HG03442 (cell line): ENCODE results near the gene CECR2.

Source experiments
- ATAC-seq: cut with Tn5 transposase; IDR thresholded peaks from one replicate; pipeline ENCODE4 v1.9.1; 2021; ENCODE audit warnings: mild to moderate bottlenecking, moderate library complexity; ENCODE audit not compliant: unreplicated experiment

Gene CECR2

DNA sequence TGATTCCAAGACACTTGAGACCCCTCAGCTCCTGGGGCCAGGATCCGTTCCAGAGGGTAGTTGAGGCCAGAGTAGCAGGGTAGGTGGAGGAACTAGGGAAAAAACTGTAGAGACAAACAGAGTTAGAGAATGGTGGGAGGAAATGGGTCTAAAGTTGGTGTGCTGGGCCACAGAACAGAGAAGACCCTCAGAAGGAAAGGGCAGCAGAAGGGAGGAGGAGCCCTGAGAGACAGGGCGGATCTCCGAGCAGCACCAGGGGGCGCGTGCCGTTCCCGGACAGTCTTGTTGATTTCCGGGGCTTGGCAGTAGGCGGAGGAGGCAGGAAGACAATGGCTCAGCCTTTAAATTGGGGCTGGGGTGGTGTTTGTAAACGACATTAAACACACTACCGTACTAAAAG lies 2.4 kb upstream of the CECR2 start:
- ATAC-seq: no peak

DNA sequence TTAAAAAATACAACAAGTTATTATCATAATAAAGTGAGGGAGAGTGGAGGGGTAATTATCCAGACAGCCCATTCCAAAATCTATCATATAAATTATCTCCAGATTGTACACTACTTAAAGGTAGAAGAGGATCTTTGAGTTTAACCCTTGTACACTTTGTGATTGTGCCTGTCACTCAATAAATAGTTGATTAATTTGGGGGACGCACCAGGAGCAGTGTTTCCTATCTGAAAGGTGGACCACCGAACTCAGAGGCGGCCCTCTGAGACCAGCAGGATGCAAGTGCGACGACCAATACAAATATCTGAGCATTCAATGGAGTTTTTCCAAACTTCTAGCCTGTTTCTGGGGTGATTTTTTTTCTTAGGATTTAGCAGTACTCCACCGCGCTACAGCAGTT lies 1.1 kb upstream of the CECR2 start:
- no peak for ATAC-seq

DNA sequence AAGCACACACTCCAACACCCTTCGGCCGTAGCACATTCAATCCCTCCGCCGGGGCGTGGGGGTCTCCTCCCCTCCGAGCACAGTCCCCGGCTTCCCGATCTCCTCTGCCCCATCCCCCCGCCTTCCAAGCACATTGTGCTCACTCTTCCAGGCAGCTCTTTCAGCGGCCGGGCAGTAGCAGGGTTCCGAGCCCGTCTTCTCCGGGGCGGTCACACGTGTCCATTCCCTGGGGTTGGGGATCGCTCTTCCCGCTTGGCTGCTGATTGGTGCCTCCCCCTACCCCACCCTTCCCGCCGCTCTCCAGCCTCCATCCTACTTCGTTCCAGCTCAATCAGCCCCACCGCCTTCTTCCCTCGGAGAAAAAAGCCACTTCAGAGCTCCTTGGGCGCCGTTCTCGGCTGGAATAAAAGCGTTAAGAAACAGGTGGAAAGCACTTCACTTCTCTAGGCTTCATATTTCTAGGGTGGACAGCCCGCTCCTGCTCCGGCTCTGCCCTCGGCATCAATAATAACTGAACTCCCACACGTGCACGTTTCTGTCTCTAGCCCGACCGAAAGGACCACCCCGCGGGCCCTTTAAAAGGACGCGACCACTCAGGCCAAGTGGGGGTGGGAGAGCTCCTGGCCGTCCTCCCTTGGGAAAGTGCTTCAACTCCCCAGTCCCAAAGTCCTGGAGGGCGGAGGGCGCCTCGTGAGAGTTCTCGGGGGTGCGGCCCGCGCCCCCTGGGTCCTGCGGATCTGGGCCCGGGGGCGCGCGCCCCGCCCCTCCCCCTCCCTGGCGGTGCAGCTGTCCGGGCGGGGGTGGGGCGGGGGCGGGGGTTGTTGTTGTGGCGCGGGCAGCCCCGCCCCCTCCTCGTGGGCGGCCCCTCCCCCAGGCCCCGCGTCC lies 464 bp upstream of the CECR2 start:
- no peak for ATAC-seq

DNA sequence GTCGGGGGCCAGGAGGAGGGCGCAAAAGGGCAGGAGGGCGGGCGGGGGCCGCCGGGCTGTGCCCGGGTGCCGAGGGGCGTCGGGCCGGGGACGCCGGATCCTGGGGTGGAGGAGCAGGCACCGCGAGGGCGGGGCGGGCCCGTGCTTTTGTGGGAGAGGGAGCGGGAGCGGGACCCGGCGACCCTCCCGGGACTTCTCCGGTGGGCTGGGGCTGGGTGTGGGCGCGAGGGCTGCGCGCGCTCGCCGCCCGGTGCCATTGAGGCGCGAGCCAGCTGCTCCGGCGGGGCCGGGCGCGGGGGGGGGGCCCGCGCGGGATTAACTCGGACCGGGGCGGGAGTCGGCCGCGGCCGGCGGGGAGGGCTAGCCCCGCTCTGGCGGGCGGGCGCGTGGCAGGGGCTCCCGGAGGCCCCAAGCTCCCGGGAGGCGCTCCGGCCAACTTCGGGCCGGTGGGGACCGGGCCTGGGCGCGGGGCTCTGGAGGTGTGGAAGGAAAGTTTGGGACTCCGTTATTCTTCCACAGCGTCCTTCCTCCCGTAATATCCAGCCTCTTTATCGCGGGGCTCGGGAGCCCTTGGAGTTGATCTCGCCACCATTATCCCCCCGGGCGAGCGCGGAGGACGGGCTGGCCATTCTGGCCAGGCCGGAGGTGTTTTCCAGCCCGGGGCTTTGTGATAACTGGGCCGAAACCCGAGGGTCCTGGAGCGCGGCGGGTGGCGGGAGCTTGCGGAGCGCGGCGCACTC lies 936 bp downstream of the CECR2 start:
- no peak for ATAC-seq

DNA sequence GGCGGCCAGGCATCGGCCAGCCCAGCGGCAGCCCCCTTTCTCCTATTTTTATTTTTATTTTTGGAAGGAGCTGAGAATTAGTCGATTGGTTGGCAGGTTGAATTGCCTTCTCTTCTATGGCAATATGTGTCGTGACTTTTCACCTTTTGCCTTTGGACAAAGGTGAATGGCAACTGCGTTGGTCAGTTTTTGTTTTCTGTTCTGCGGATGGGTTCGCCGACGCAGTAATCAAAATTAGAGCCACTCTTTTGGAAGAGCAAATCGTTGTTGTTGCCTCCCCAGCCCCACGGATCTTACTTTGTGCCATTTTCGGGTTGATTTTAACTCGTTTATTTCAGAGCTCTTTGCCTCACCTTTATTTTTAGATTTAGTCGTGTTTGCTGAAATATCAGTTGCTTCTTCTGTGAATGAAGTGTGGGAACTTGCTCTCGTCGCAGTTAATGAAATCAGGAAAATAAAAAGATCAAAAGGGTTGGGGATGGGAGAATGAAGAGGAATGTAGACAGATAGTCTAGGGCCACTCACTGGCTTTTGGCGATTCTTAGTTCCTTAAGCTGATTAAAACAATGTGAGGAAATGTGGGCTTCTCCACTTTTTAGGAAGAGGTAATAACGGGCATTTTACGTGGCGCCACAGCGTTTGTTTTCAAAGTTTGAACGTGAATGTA lies 1.6 kb downstream of the CECR2 start:
- no peak for ATAC-seq

DNA sequence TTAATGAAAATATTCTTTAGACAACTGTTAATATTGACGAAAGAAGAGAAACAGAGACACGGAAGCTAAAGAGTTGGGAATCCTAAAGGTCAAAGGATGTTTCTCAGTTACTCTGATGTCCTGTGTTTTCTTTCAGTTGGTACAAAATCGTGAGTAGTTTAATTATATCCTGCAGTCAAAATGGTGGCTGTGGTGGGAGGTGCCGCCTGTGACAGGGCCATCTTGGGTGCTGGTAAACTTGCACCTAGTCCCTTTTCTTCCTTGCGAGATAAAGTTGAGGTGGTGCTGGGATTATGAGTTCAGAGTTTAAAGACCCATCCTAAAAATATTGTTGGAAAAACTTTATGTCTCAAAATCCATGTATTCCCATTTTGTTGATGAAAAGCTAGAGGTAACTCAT lies 2.2 kb downstream of the CECR2 start:
- no peak for ATAC-seq

DNA sequence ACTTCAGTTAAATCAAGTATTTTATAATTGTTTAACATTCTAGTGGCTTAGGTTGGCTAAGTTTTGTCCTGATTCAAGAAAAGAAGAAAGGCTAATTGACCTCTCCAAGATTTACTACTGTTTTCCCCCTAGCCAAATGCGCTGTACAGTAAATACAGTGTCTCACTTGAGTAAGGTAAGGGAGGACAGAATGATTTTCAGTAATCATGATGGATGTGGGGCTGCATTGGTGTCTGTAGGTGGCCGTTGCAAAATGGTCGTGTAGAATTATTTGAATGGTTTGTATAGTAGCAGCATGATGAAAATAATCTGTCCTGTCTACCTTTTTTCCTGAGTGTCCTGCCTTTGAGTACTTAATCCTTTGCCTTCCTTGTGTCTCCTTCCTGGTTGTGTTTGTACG lies 4.6 kb downstream of the CECR2 start:
- ATAC-seq: no peak

DNA sequence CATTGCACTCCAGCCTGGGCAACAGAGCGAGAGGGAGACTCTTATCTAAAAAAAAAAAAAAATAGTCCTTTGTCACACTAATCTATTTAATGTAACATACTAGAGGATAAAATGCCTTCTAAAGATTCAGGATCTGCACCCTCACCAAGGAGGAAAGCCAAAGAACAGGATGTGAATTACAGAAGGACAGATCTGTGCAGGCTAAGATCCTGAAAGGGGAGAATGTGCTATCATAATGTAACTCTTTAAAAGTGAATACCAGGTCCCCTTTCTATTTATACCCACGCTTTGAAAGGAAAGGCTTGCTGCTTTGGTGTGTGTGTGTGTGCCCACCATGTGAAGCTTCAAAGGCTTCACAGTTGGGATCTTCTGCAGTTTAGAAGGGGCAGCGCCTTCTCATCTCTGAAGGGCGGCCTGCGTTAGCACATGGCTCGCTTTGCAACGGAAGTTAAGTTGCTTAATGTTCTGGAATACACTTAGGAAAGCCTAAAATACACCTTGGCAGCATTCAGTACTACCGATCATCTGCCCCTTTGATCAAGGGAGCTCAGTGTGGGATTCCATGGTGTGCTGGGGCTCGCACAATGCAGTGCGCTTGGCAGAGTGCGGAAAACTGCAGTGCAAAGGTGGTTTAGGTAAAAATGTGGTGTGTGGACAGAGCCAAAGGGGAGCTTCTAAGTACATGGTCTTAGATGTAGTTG lies 6.8 kb downstream of the CECR2 start:
- no peak for ATAC-seq

DNA sequence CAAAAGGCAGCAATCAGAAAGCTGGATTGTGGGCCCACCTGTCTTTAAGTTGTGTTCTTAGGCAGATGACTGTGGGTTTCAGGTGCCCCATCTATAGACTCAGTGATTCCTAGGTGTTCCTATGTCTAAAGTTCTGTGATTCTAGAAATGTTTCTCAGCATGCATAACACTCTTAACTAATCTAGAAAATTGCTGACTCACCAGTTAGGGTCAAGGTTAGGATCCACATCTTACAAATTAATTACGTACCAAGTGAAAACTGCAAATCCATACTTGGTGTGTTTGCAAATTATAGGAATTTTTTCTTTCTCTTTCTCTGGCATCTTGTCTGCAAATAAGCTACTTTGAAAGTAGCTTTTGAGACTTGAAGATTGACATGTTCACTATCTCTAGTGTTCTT lies 7.7 kb downstream of the CECR2 start:
- no peak for ATAC-seq

DNA sequence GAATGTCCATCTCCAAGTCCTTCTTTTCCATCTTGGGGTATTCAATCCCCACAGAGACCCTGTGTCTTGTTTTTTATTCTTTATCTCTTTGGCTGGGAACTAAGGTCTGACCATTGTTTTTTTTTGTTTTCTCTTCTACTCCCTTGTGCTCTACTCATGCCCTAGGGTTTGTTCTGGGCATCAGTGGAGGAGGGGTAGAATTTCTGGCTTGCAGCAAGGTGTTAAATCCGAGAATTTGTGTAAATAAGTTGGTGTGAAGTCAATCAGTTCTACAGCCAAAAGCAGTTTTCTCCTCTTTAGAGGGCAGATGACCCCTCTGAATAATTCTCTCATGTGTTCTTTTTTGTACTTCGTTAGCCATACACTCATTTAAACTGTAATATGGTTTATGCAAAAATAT lies 10.7 kb downstream of the CECR2 start:
- ATAC-seq: no peak

DNA sequence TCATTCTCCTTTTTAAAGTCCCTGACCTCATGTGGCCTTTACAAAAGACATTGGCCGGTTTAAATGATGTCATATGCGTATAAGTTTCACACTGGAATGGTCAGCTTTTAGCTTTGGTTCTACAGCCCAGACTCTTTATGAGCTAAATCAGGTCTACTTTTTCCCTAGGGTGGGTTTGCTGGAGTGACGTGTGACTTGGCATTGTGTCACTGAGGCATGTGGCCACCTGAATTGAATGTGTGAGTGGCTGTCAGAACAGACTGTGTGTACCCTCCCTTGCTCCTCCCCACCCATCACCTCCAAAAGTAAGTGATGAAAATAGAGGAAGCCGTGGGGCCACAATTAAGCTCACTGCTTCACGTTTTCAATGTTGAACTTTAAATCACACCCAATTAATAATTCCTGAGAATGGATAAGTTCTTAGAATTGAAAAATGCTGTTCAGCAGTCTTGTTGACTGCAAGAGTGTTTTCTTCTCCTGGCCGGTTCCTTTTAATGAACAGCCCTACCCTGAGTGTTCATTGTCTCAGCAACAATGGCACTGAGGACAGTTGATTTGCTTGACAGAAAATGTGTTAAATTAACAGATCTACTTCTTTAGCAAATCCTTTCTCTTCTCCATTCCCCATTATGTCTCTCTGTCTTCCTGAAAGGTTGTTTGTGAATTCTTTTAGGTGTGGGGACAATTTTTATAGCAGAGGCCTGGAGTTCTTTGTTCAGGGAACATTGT lies 11.3 kb downstream of the CECR2 start:
- no peak for ATAC-seq

DNA sequence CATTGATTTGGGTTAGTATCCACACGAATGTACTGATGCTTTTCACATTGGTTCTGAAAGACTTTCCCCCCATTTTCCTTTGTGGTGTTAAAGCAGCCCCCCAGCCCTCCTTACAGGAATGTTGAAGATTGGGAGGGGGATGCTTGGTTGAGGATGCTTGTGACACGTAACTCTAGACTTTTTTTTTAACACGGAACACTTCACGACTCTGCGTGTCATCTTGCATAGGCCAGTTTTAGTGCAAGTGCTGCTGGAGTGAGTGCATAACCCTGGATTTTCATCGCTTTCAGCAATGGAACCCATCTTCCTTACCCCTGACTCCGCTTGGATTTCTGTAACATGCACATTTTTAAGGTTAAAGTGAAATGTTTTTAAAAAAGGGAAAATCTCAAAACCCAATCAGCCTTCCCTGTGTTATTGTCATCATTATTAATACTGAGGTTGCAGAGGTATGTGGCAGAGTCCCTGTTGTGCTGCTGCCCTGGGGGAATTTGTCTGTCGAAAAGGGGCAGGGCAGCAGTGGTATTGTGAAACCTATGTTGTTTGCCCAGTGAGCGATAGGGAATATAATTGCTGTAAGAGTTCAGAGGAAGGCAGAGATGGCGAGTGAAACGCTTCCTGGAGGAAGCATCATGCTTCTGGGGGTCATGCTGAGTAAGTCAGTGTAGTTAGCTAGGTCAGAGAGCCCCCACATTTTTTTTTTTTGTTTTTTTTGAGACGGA lies 12.1 kb downstream of the CECR2 start:
- no peak for ATAC-seq

DNA sequence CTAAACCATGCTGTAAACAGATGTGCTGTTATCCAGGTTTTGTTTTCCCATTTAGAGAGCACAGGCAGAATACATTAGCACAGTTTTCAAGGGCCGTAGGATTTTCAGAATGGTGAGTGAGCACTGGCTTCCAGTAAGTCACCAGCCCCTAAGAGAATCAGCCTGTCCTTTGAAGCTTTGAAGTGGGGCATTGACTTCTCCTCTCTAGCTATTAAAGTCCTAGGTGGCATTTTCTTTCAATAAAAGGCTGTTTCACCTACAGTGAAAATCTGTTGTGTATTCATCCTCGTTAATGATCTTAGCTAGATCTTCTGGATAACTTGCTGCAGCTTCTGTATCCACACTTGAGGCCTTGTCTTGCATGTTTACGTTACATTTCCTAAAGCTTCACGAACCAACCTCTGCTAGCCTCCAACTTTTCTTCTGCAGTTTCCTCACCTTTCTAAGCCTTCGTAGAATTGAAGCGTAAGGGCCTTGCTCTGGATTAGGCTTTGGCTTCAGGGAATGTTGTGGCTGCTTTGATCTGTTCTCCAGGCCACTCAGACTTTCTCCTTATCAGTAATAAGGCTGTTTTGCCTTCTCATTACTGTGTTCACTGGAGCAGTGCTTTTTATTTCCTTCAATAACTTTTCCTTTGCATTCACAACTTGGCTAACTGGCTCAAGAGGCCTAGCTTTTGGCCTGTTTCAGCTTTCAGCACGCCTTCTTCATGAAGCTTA lies 15.5 kb downstream of the CECR2 start:
- no peak for ATAC-seq

DNA sequence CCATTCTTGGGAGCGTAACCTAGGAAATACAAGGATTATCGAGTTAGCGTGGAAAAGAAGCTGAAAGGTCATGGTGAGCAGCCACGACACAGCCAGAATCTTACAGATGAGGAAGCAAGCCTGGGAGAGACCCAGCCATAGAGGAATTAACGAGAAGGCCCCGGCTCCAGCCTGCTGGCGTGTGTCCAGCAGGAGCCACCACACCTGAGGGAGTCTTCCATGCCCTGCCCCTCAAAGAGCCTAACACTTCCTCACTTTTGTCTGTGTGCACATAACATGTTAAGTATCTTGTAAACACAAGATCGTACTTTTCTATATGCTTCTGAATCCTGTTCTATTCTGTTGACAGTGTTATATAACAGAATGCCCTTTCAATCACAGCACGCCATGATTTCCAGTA lies 18.1 kb downstream of the CECR2 start:
- no peak for ATAC-seq

DNA sequence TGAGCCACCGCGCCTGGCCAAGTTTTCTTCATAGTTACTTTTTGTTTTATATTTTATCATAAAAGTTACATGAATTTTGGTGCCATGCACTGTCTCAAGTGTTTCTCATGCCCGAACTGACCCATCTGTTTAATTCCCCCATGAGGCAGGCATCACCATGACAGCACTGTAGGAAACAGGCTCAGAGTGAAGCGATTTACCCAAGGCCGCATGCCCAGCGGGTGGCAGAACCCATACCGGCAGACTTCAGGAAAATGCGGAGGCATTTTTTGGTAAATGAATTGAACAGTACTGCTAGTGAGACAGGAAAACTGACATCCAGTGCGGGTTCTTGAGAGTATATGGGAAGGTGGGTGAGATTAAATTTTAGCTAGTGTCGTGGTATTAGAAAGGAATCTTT lies 19.0 kb downstream of the CECR2 start:
- ATAC-seq: no peak

DNA sequence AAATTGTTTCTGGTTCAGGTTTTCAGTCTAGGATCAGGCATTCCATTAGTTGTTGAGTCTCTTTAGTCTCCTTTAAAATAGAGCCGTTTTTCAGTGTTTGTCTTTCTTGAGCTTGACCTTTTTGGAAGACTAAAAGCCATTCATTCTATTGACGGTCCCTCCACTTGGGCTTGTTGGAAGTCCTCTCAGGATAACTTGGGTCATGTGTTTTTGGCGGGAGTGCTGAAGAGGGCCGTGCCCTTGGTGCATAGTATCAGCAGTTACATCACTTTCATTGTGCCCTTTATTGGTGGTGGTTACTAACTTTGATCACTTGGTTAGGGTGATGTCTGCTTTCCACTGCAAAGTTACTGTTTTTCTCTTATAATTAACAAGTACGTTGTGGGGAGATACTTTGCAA lies 20.8 kb downstream of the CECR2 start:
- ATAC-seq: no peak

DNA sequence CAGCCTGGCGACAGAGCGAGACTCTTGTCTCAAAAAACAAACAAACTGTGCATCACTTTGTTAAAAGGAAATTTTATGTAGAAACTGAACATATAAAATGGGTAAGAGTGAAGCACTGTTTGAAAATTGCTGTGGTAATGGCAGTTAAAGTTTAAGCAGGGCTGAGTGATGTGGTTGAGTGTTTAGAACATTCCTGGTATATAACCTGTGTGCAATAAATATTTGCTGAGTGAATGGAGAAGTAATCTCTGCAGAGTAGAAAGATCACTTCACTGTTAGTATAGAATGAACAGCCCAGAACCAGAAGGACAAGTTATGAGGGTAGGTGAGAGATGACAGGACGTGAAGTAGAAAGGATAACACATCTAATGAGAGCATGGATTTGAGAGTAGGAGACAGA lies 27.3 kb downstream of the CECR2 start:
- ATAC-seq: no peak

DNA sequence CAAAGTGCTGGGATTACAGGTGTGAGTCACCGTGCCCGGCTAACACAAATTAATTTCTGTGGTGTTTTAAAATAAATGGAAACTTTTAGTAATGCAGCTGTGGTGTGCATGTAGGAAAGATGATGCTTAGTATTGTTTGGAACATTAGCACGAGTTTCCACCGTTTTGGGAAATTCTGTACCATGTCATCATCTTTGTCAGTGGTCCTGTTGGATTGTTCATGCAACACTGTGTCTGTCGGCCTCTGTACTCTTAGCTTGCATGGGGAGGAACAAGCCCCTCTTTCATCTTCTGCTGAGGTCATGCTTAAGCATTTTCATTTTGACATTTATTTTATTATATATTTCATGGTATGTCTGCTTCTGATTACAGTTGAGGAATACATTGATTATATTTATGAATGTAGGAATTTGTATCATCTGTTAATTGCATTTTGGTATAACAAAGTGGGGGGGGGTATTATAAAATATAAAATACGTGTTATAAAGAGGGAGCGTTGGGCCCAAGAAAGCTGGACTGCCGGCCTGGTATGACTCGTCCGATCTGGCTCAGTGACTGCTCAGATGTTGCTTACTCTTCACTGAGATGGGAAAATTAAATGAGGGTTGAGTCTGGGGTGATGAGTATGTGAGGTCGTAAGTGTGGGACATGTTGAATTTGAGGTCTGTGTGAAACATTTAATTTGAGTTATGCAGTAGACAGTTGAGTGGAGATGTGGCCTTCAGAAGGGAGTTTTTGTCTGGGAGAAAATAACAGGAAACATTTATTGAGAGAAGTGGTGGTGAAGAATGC lies 28.7 kb downstream of the CECR2 start:
- no peak for ATAC-seq

DNA sequence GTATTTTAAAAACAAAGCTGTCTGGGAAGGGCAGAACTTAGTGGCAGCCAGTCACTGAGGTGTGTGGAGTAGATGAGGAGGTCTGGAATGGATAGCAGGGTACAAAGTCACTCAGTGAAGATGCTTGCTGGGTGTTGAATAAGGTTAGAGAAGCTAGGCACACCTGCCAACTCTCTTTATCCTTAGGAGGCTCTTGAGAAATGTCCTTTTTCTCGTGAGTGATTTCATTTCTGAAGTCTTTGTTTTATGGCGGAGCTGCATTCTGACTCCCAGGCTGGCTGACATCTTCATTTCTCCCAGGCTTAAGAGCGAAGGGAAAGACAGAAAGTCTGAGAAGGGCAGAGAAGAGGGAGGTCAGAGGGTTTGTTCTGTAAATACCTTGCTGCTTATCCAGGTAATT lies 31.0 kb downstream of the CECR2 start:
- ATAC-seq: no peak
